ENCODE measurements around the gene RORC.
A peak's percentile ranks its signal among the peaks of the same experiment; 100 is the strongest.

The RORC gene

DNA sequence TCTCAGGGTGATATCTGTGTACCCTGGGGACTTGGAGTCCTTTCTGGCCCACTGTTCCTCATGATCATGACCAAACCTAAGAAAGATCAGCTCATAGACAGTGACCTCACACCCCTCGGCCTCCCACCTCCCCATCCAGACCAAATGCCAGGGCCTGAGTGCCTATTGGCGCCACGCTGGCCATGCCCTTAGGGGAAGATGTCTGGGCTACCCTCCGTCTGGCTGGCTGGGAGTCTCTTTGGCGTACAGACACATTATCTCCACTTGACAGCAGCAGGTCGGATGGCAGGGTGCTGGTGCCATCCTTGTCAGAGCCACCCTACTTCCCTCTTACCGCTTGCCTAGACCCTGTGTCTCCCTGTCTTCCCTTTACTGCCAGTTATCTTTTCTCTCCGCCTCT lies 8.4 kb downstream of the RORC start:
- Mint-ChIP-seq H3K9me3 (no peaks in the 10 kb centered on the region), H3K4me1 (peaks cover 38% of the 10 kb centered on the region), H3K36me3 (no peaks in the 10 kb centered on the region), H3K4me3 (no peak overlapping the region), H3K27me3 (no peaks in the 10 kb centered on the region), H3K27ac (no peak overlapping the region)

GRCh38 chr1:151822404-151822803 lies 9.2 kb downstream of the RORC start:
- no peak overlapping the region for H3K4me3 Mint-ChIP-seq
- peaks cover 30% of the 10 kb centered on the region for H3K4me1 Mint-ChIP-seq
- no peaks in the 10 kb centered on the region for H3K36me3 Mint-ChIP-seq
- H3K9me3 Mint-ChIP-seq: no peaks in the 10 kb centered on the region
- H3K27ac Mint-ChIP-seq: no peak overlapping the region
- no peaks in the 10 kb centered on the region for H3K27me3 Mint-ChIP-seq

DNA sequence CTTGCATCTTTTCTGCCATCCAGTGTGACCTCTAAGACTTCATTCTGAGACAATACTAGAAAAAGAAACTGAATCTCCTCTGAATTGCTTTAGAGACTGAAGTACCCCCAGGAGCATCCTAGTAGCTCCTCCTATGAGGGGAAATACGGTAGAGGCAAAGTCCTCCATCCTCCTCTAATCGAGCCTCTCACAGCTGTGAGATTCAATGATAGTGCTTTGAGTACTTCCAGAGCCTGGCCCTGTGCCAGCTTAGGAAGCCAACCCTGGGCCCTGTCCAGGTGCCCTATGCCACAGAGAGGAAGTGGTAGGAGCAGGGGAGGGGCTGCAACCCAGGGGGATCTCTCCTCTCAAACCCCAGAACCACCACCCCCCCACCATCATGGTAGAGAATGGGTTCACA lies 10.7 kb downstream of the RORC start:
- Mint-ChIP-seq H3K4me3 (no peak overlapping the region), H3K36me3 (no peaks in the 10 kb centered on the region), H3K9me3 (no peaks in the 10 kb centered on the region), H3K27me3 (no peaks in the 10 kb centered on the region), H3K4me1 (peaks cover 34% of the 10 kb centered on the region), H3K27ac (no peak overlapping the region)

DNA sequence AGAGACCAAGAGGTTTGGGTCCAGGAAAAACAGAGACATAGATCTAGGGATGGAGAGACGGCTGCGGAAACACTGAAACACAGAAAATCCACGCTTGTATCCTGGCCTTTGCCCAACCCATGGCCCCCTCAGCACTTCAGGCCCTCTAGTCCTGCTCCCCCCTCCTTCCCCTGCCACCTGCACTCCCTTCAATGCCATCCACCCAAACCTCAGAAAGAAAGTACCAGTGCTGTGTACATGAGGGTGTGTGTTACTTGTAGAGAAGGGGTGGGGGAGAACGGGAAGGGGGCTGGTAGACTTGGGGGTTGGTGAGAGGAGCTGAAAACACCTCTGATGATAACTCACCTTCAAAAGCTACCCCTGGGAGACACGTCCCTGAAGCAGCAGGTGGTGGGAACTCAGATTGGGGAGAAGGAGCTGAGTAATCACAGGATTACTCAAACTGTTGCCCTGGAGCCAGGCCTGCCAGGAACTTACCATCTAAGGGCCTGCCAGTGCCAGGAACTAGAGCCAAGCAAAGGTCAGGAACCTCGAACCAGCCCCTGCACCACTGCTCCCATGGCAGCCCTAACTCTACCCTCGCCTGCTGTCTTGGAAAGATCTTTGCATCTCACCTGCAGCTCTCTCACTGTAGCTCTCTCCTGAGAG lies 11.5 kb downstream of the RORC start:
- peaks cover 36% of the 10 kb centered on the region for H3K4me1 Mint-ChIP-seq
- no peak overlapping the region for H3K4me3 Mint-ChIP-seq
- H3K27ac Mint-ChIP-seq: no peak overlapping the region
- H3K27me3 Mint-ChIP-seq: no peaks in the 10 kb centered on the region
- no peaks in the 10 kb centered on the region for H3K36me3 Mint-ChIP-seq
- H3K9me3 Mint-ChIP-seq: no peaks in the 10 kb centered on the region

- no peaks in the 10 kb centered on the region for H3K27me3 Mint-ChIP-seq
- peaks cover 36% of the 10 kb centered on the region for H3K4me1 Mint-ChIP-seq
- H3K9me3 Mint-ChIP-seq: no peaks in the 10 kb centered on the region
- H3K27ac Mint-ChIP-seq: no peak overlapping the region
- H3K36me3 Mint-ChIP-seq: no peaks in the 10 kb centered on the region
- H3K4me3 Mint-ChIP-seq: no peak overlapping the region
These were observed 12.3 kb downstream of the RORC start for GRCh38 chr1:151819227-151819835.

- H3K27me3 Mint-ChIP-seq: no peaks in the 10 kb centered on the region
- no peaks in the 10 kb centered on the region for H3K36me3 Mint-ChIP-seq
- peaks cover 25% of the 10 kb centered on the region for H3K4me1 Mint-ChIP-seq
- no peak overlapping the region for H3K4me3 Mint-ChIP-seq
- no peak overlapping the region for H3K27ac Mint-ChIP-seq
- H3K9me3 Mint-ChIP-seq: no peaks in the 10 kb centered on the region
These were observed 14.3 kb downstream of the RORC start for GRCh38 chr1:151817353-151817730.

DNA sequence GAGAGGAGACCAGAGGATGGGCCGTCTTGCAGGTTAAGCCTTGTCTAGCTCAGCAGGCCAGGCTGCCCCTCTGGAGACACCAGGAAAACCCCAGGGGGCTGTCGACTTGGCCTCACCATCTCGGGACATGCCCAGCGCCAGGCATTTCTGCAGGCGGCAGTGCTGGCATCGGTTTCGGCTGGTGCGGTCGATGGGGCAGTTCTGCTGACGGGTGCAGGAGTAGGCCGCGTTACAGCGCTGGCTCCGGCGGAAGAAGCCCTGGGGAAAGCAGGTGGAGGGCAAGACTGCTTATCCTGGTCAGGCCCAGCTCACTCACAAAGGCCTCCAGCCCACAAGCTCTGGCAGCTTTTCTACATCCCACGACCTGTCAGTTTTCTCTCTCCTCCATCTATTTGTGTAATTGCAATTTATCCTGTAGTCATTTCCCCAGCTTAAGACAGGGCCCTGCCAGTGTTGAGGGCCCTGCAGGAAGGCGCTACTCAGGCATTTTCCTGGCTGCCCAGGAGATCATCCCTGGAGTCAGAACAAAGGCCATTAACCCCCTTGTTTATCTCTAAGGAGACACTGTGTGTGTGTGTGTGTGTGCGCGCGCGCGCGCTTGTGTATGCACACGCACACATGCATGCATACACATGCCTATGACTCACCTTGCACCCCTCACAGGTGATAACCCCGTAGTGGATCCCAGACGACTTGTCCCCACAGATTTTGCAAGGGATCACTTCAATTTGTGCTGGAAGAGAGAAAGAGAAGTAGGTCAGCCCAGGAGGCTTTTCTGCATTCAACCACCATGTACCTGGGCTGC lies 14.9 kb downstream of the RORC start:
- Mint-ChIP-seq H3K4me3 (no peak overlapping the region), H3K27ac (no peak overlapping the region), H3K36me3 (no peaks in the 10 kb centered on the region), H3K27me3 (no peaks in the 10 kb centered on the region), H3K4me1 (peaks cover 23% of the 10 kb centered on the region), H3K9me3 (no peaks in the 10 kb centered on the region)

- Mint-ChIP-seq H3K4me3 (peak overlapping the region; percentile 37), H3K36me3 (no peaks in the 10 kb centered on the region), H3K27ac (no peak overlapping the region), H3K4me1 (peaks cover 14% of the 10 kb centered on the region), H3K27me3 (no peaks in the 10 kb centered on the region), H3K9me3 (no peaks in the 10 kb centered on the region)
These were observed 15.8 kb downstream of the RORC start for GRCh38 chr1:151815716-151816327.

DNA sequence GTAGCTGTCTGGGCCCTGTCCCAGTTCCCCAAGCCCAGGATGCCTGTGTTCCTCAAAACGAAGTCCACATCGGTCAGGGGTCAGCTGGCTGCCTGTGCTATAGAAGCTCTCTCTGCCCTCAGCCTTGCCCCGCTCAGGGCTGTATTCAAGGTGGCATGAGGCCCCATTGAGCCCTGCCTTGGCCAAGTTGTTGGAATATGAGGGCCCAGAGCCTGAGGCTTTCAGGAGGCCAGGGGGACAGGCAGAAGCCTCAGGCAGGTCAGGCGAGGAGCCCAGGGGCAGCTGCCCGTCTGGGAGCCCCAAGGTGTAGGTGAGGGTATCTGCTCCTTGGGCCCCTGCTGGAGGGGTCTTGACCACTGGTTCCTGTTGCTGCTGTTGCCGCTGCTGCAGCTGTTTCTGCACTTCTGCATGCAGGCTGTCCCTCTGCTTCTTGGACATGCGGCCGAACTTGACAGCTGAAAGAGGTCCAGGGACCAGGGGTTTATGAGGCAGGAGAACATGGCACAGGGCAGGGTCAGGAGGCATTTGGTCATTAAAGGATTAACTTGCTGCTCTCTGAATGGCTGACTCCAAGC lies 16.5 kb downstream of the RORC start:
- Mint-ChIP-seq H3K27me3 (no peaks in the 10 kb centered on the region), H3K4me1 (peaks cover 10% of the 10 kb centered on the region), H3K27ac (peak overlapping the region; percentile 23), H3K4me3 (no peak overlapping the region), H3K9me3 (no peaks in the 10 kb centered on the region), H3K36me3 (no peaks in the 10 kb centered on the region)

DNA sequence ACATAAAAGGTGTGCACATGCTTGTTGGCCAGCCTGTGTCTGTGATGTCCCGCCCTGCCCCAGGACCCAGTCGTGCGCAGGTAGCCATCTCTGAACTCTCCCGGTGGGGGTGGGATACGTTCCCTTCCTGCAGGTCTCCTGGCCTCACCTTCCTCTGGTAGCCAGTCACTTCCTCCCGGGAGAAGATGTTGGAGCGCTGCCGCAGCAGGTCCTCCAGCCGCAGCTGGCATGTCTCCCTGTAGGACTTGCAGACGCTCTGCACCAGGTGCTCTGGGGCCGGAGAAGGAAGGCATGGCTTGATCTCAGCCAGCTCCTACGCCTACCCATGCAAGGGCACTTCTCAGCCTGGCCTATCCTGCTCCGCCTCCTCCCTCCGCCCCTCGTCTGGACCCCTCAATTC lies 17.2 kb downstream of the RORC start:
- no peaks in the 10 kb centered on the region for H3K27me3 Mint-ChIP-seq
- H3K36me3 Mint-ChIP-seq: no peaks in the 10 kb centered on the region
- H3K9me3 Mint-ChIP-seq: no peaks in the 10 kb centered on the region
- H3K27ac Mint-ChIP-seq: no peak overlapping the region
- no peak overlapping the region for H3K4me3 Mint-ChIP-seq
- H3K4me1 Mint-ChIP-seq: peaks cover 10% of the 10 kb centered on the region

GRCh38 chr1:151813271-151813977 lies 18.2 kb downstream of the RORC start:
- Mint-ChIP-seq H3K4me1 (peaks cover 10% of the 10 kb centered on the region), H3K27me3 (no peaks in the 10 kb centered on the region), H3K9me3 (no peaks in the 10 kb centered on the region), H3K27ac (no peak overlapping the region), H3K4me3 (no peak overlapping the region), H3K36me3 (no peaks in the 10 kb centered on the region)

DNA sequence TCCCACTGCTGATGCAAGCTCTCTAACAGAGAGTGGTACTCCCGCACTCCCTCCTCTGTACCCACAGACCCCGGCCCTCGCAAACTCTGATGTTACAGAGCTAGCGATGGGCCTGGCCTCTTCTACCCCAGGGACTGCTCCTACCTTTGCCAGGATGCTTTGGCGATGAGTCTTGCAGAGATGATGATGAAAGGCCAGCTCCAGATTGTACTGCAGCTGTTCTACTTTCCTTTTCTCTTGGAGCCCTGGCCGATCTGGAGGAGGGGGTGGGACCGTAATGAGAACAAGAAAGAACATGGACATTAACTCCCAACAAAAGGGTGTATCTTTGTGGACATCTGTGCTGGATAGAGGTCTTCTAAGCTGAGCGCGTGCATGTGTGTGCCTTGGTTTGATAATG lies 20.4 kb downstream of the RORC start:
- H3K9me3 Mint-ChIP-seq: no peaks in the 10 kb centered on the region
- no peak overlapping the region for H3K27ac Mint-ChIP-seq
- no peak overlapping the region for H3K4me3 Mint-ChIP-seq
- no peaks in the 10 kb centered on the region for H3K36me3 Mint-ChIP-seq
- no peaks in the 10 kb centered on the region for H3K27me3 Mint-ChIP-seq
- H3K4me1 Mint-ChIP-seq: peaks cover 9% of the 10 kb centered on the region

DNA sequence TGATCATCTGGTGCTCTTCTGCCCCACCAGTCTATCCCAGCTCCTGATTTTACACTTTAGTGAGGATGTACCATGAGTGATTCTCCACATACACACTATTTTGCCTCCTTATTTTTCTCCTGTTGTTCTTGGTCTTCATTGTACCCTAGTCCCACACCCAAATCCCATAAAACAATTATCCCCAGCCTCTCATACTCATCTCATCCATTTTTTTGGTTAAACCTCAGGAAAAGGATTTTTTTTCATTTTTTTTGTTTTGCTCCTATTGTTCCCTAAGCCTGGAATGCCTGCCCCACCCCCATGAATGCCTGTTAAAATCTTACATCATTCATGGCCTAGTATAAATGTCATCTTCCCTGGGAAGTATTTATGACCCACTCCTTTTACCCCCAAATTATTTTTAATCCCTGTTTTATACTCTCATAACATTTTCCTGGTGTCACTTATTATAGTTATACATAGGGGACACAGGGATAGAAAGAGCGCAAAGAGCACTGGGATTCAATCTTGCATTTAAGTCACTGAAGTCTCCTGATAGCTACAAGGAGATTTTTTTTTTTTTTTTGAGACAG lies 21.5 kb downstream of the RORC start:
- Mint-ChIP-seq H3K4me3 (no peak overlapping the region), H3K36me3 (no peaks in the 10 kb centered on the region), H3K27ac (no peak overlapping the region), H3K4me1 (no peaks in the 10 kb centered on the region), H3K9me3 (no peaks in the 10 kb centered on the region), H3K27me3 (no peaks in the 10 kb centered on the region)

- Mint-ChIP-seq H3K9me3 (no peaks in the 10 kb centered on the region), H3K4me3 (no peak overlapping the region), H3K36me3 (no peaks in the 10 kb centered on the region), H3K4me1 (no peaks in the 10 kb centered on the region), H3K27ac (no peak overlapping the region), H3K27me3 (no peaks in the 10 kb centered on the region)
These were observed 22.2 kb downstream of the RORC start for GRCh38 chr1:151809290-151809984.
